GM12878 (cell line): ENCODE measurements around the gene WDR11. TPM values are rescaled to one million over a fixed set of nuclear protein-coding genes. Genes with fewer than 3 reads are reported as not detected.

Experiments
- ASH2L ChIP-seq: fragments of 300-600, 200-600 bp; sonication (generic); IDR thresholded peaks from 2 replicates; pipeline ENCODE4 v1.6.1; 2017; ENCODE audit warnings: low read depth, mild to moderate bottlenecking, borderline replicate concordance
- CBFB ChIP-seq: IDR thresholded peaks from 2 replicates; pipeline ENCODE4 v1.6.1; 2016; ENCODE audit warnings: antibody characterized with exemption, low read depth
- CBX5 ChIP-seq: sonication (generic); IDR thresholded peaks from 2 replicates; pipeline ENCODE4 v1.6.1; 2016; ENCODE audit warnings: low read depth, moderate library complexity, mild to moderate bottlenecking, inconsistent platforms
- CHD4 ChIP-seq: fragments of 200-600 bp; sonication (generic); IDR thresholded peaks from 2 replicates; pipeline ENCODE4 v1.6.1; 2016; ENCODE audit warnings: mild to moderate bottlenecking
- CREM ChIP-seq: IDR thresholded peaks from 2 replicates; pipeline ENCODE4 v1.6.1; 2014; ENCODE audit warnings: antibody characterized with exemption, low read depth
- EED ChIP-seq: sonication (generic); IDR thresholded peaks from 2 replicates; pipeline ENCODE4 v1.6.1; 2016; ENCODE audit warnings: antibody characterized with exemption, low read depth
- EZH2 ChIP-seq: IDR thresholded peaks from 2 replicates; pipeline ENCODE4 v1.6.1; 2012; ENCODE audit warnings: low read depth, mild to moderate bottlenecking, control low read depth, inconsistent platforms, low read length, borderline replicate concordance; ENCODE audit not compliant: control insufficient read depth
- HCFC1 ChIP-seq: fragments of 150-350 bp; IDR thresholded peaks from 2 replicates; pipeline ENCODE4 v1.6.1; 2014; ENCODE audit warnings: low read length
- MEF2A ChIP-seq: IDR thresholded peaks from 2 replicates; pipeline ENCODE4 v1.6.1; 2011; ENCODE audit warnings: low read depth, mild to moderate bottlenecking, low read length, moderate library complexity; ENCODE audit not compliant: insufficient read depth
- MEF2B ChIP-seq: fragments of 450-650 bp; IDR thresholded peaks from 2 replicates; pipeline ENCODE4 v1.6.1; 2018; ENCODE audit warnings: mild to moderate bottlenecking, moderate library complexity; ENCODE audit not compliant: partially characterized antibody, poor library complexity, severe bottlenecking
- MTA2 ChIP-seq: fragments of 450-650 bp; IDR thresholded peaks from 2 replicates; pipeline ENCODE4 v1.6.1; 2016; ENCODE audit warnings: low read depth, mild to moderate bottlenecking, moderate library complexity
- MYB ChIP-seq: fragments of 150-350 bp; IDR thresholded peaks from 2 replicates; pipeline ENCODE4 v1.6.1; 2014; ENCODE audit warnings: mild to moderate bottlenecking, low read depth, low read length, borderline replicate concordance
- NFYA ChIP-seq: IDR thresholded peaks from 2 replicates; pipeline ENCODE4 v1.6.1; 2011; ENCODE audit warnings: low read depth, mild to moderate bottlenecking, low read length, improper control_type of control experiment, borderline replicate concordance
- NR2F1 ChIP-seq: fragments of 450-650 bp; conservative IDR thresholded peaks from 2 replicates; pipeline ENCODE4 v1.6.1; 2017; ENCODE audit warnings: mild to moderate bottlenecking
- NRF1 ChIP-seq: conservative IDR thresholded peaks from 2 replicates; pipeline ENCODE4 v1.6.1; 2011; ENCODE audit warnings: mild to moderate bottlenecking, low read depth, low read length, improper control_type of control experiment
- POU2F2 ChIP-seq: IDR thresholded peaks from 3 replicates; pipeline ENCODE4 v1.6.1; 2011; ENCODE audit warnings: low read depth, mild to moderate bottlenecking, low read length, borderline replicate concordance
- PRDM15 ChIP-seq: fragments of 450-650 bp; formaldehyde crosslinking; IDR thresholded peaks from 2 replicates; pipeline ENCODE4 v1.4.0; 2020; ENCODE audit warnings: mild to moderate bottlenecking, moderate library complexity
- RBBP5 ChIP-seq: fragments of 200-600 bp; sonication (generic); conservative IDR thresholded peaks from 2 replicates; pipeline ENCODE4 v1.6.1; 2016
- RUNX3 ChIP-seq: IDR thresholded peaks from 2 replicates; pipeline ENCODE4 v1.6.1; 2012; ENCODE audit warnings: low read length, inconsistent platforms
- SMC3 ChIP-seq: IDR thresholded peaks from 2 replicates; pipeline ENCODE4 v1.6.1; 2011; ENCODE audit warnings: low read length, improper control_type of control experiment, borderline replicate concordance
- TAF1 ChIP-seq: IDR thresholded peaks from 2 replicates; pipeline ENCODE4 v1.6.1; 2011; ENCODE audit warnings: mild to moderate bottlenecking, low read depth, low read length, borderline replicate concordance
- TBL1XR1 ChIP-seq: IDR thresholded peaks from 2 replicates; pipeline ENCODE4 v1.6.1; 2012; ENCODE audit warnings: low read depth, low read length, improper control_type of control experiment
- TCF7 ChIP-seq: IDR thresholded peaks from 2 replicates; pipeline ENCODE4 v1.6.1; 2014; ENCODE audit warnings: antibody characterized with exemption, borderline replicate concordance
- ZBTB11 ChIP-seq: fragments of 450-650 bp; formaldehyde crosslinking; IDR thresholded peaks from 2 replicates; pipeline ENCODE4 v1.5.0; 2022; ENCODE audit warnings: mild to moderate bottlenecking, missing genetic modification characterization
- ZNF622 ChIP-seq: fragments of 450-650 bp; IDR thresholded peaks from 2 replicates; pipeline ENCODE4 v1.6.1; 2017; ENCODE audit warnings: mild to moderate bottlenecking, inconsistent platforms
- polyA plus RNA-seq, 11 experiments: library from polyadenylated mRNA; depleted of rRNA in 4 of 11; unstranded in 6 of 11; stranded (reverse) in 5 of 11; fragments of >200 nt; fragmentation: Nextera tagmentation in 4 of 11; fragmentation: Illumina TruSeq in 1 of 11; extraction: Ambion mirVana in 4 of 11; extraction: Trizol in 1 of 11; gene quantifications; 1 replicate in 1 of 11; 2 replicates in 10 of 11; pipeline versions ENCODE4 v1.2.1 to v1.2.3, GENCODE V29; 2011 to 2016; ENCODE audit warnings: inconsistent platforms in 2 of 11, missing spikeins in 2 of 11, low read depth in 1 of 11
- total RNA-seq, 4 experiments: library from RNA; depleted of rRNA in 3 of 4; stranded (reverse); fragments of >200 nt in 3 of 4; fragmentation: Illumina TruSeq in 1 of 4; extraction: Trizol in 1 of 4; gene quantifications; 2 replicates each; pipeline versions ENCODE4 v1.2.1 to v1.2.3, GENCODE V29; 2013 to 2021

Gene WDR11
- total and polyA plus RNA-seq, 10 of the 15 experiments (the other 5 are each of a cell fraction or from before 2014, with no cell fraction given) = 21.3 to 132 (median 42.6) TPM

DNA sequence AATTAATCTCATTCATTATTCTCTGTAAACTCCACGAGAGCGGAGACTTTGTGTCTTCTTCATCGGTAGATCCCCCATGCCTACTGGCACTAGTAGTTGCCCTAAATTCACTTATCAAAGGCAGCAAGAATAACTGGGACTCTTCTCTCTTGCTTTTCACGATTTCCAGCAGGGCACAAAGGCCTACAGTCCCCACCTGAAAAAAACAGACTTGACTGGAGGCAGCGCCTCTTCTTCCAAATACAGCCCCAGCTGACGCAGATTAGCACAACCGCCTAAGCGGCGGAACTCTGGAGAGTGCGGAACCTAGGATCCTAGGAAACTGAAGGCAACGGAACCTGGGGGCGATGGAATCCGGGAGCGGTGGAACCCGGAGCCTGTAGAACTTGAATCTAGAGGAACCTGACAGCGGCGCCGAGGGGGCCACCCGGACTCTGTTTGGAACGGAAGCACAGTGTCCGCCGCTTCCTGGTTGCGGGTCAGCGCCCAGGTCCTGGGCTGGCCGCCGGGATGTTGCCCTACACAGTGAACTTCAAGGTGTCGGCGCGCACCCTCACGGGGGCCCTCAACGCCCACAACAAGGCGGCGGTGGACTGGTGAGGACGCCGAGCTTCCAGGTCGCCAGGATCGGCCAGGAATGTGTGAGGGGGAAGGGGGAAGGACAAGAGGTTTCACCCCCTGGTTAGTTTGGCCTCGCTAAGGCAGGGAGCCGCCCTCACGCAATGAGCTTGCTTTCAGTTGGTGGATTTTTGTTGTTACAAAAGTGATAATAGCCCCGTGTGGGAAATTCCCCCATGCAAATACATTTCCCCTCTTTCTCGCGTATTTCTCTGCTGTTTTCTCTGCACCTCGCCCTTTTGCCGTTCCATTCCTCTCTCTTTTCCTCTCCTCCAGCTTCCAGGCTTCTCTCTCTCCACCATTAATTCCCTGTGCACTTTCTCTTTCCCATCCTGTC lies at the start of gene WDR11 (continued):
- TF ChIP-seq PRDM15 (CRISPR knock-in tag) = no peak
- TF ChIP-seq RBBP5 = no peak
- TF ChIP-seq TBL1XR1 = peak; percentile 89
- TF ChIP-seq EZH2 = no peak
- peak; percentile 76; the same call in 1 of the 2 replicates for TF ChIP-seq EED
- peak; percentile 97 for TF ChIP-seq POU2F2
- TF ChIP-seq TAF1 = peak; percentile 91
- TF ChIP-seq ZNF622 = no peak
- peak; percentile 93 for TF ChIP-seq ZBTB11 (CRISPR knock-in tag)
- TF ChIP-seq CBX5 = peak; percentile 94
- no peak for TF ChIP-seq MYB
- peak; percentile 50 for TF ChIP-seq ASH2L
- TF ChIP-seq NFYA = no peak
- TF ChIP-seq TCF7 = no peak
- TF ChIP-seq MEF2A = no peak
- no peak for TF ChIP-seq CHD4
- TF ChIP-seq SMC3 = no peak
- no peak for TF ChIP-seq NRF1
- peak; percentile 45 for TF ChIP-seq MEF2B
- TF ChIP-seq HCFC1 = peak; percentile 83
- peak; percentile 56 for TF ChIP-seq MTA2
- TF ChIP-seq NR2F1 = peak; percentile 100
- TF ChIP-seq RUNX3 = peak; percentile 67
- peak; percentile 61; the same call in 1 of the 2 replicates for TF ChIP-seq CBFB
- TF ChIP-seq CREM = peak; percentile 68; the same call in 1 of the 2 replicates
